Measurements from ENCODE around the gene CD160. TPM values are rescaled to one million over a fixed set of nuclear protein-coding genes. Genes with fewer than 3 reads are reported as not detected.

Gene CD160
- total and polyA plus RNA-seq, 9 donors: 0.10 to 1.9 (median 0.20) TPM; not detected in 4

- Histone ChIP-seq H3K4me3 (no peak overlapping the region), H3K4me1 (ENCODE audit: insufficient read depth) (no peaks in the 10 kb centered on the region), H3K27ac (no peak overlapping the region), H3K36me3 (no peaks in the 10 kb centered on the region), H3K9me3 (no peaks in the 10 kb centered on the region), H3K27me3 (no peaks in the 10 kb centered on the region)
- WGBS, 3 donors: 84 to 89% (median 88%) methylated on average over 7 of the region's 7 CpGs
- no peak for TF ChIP-seq CTCF (IDR thresholded peaks at IDR 0.05)
- TF ChIP-seq POLR2A (IDR thresholded peaks at IDR 0.05): no peak
- no peak for TF ChIP-seq EP300 (IDR thresholded peaks at IDR 0.05)
- intact Hi-C loops (cut with DNase I): no loop called here
- DNase-seq: no peak
These were observed 16.5 kb upstream of the CD160 start for GRCh38 chr1:145702826-145703225.

- H3K4me3 ChIP-seq: no peak overlapping the region
- H3K9me3 ChIP-seq: no peaks in the 10 kb centered on the region
- intact Hi-C loops (cut with DNase I): no loop called here
- H3K36me3 ChIP-seq: no peaks in the 10 kb centered on the region
- H3K27ac ChIP-seq: no peak overlapping the region
- TF ChIP-seq CTCF (IDR thresholded peaks at IDR 0.05) (no peak), POLR2A (IDR thresholded peaks at IDR 0.05) (no peak), EP300 (IDR thresholded peaks at IDR 0.05) (no peak)
- 87 to 89% (median 89%) methylated on average over 7 of the region's 7 CpGs for WGBS, 3 donors
- no peaks in the 10 kb centered on the region for H3K4me1 ChIP-seq (ENCODE audit: insufficient read depth)
- H3K27me3 ChIP-seq: no peaks in the 10 kb centered on the region
- DNase-seq: no peak
These were observed 13.7 kb upstream of the CD160 start for GRCh38 chr1:145705622-145706021.

GRCh38 chr1:145706086-145706664, 13.1 kb upstream of the CD160 start:
- no peak for DNase-seq
- Histone ChIP-seq H3K4me1 (ENCODE audit: insufficient read depth) (no peaks in the 10 kb centered on the region), H3K27ac (no peak overlapping the region), H3K4me3 (no peak overlapping the region), H3K36me3 (no peaks in the 10 kb centered on the region), H3K9me3 (no peaks in the 10 kb centered on the region), H3K27me3 (no peaks in the 10 kb centered on the region)
- TF ChIP-seq POLR2A (IDR thresholded peaks at IDR 0.05) (no peak), CTCF (IDR thresholded peaks at IDR 0.05) (no peak), EP300 (IDR thresholded peaks at IDR 0.05) (no peak)
- WGBS, 3 donors: 78 to 89% (median 84%) methylated on average over 2 of the region's 2 CpGs
- intact Hi-C loops (cut with DNase I): no loop called here

- DNase-seq: no peak
- Histone ChIP-seq H3K4me1 (ENCODE audit: insufficient read depth) (no peaks in the 10 kb centered on the region), H3K27ac (no peak within 1 kb of the TSS), H3K27me3 (no peaks in the 10 kb centered on the region), H3K4me3 (no peak within 1 kb of the TSS), H3K36me3 (no peaks in the 10 kb centered on the region), H3K9me3 (no peaks in the 10 kb centered on the region)
- no peak for TF ChIP-seq CTCF (IDR thresholded peaks at IDR 0.05)
- intact Hi-C loops (cut with DNase I): no loop called here
- WGBS, 3 donors: 75 to 82% (median 76%) methylated on average over 9 of the region's 9 CpGs
These were observed 12.0 kb upstream of the CD160 start, which contains the start of gene PDZK1 for GRCh38 chr1:145707183-145707867. Gene PDZK1, minus strand, starts transcription at chr1:145707368. Its CDS starts 19,347 bp downstream, at chr1:145688021.

Data from ovary (tissue), 9 donors.